H1 (cell line): Measurements from ENCODE around the gene COLEC11.

Source experiments
- E2F6 ChIP-seq: IDR thresholded peaks from 2 replicates; pipeline ENCODE4 v1.6.1; 2012; ENCODE audit warnings: inconsistent platforms
- EP300 ChIP-seq, 2 experiments: IDR thresholded peaks; 1 replicate in 1 of 2; 2 replicates in 1 of 2; pipeline ENCODE4 v1.6.1; 2011 to 2012; ENCODE audit warnings: low read depth in 2 of 2, low read length in 2 of 2, mild to moderate bottlenecking in 2 of 2, borderline replicate concordance in 1 of 2, inconsistent platforms in 1 of 2, moderate library complexity in 1 of 2
- EZH2 ChIP-seq: fragments of 200-600 bp; sonication (generic); IDR thresholded peaks from 2 replicates; pipeline ENCODE4 v1.7.1; 2012; ENCODE audit warnings: low read depth, mild to moderate bottlenecking, moderate library complexity, low read length, inconsistent platforms; ENCODE audit not compliant: severe bottlenecking
- PHF8 ChIP-seq: fragments of 200-600 bp; sonication (generic); conservative IDR thresholded peaks from 2 replicates; pipeline ENCODE4 v1.7.1; 2012; ENCODE audit warnings: low read depth, mild to moderate bottlenecking, inconsistent platforms, low read length, moderate library complexity
- POLR2A ChIP-seq, 2 experiments: IDR thresholded peaks; 1 replicate in 1 of 2; 2 replicates in 1 of 2; pipeline ENCODE4 v1.6.1; 2011; ENCODE audit warnings: low read depth in 2 of 2, low read length in 2 of 2, mild to moderate bottlenecking in 2 of 2; ENCODE audit errors: control extremely low read depth in 1 of 2
- RAD21 ChIP-seq, 2 experiments: IDR thresholded peaks in 1 of 2; conservative IDR thresholded peaks in 1 of 2; 2 replicates each; pipeline ENCODE4 v1.6.1; 2011; ENCODE audit warnings: low read depth in 2 of 2, low read length in 2 of 2, improper control_type of control experiment in 1 of 2, inconsistent platforms in 1 of 2, mild to moderate bottlenecking in 1 of 2, moderate library complexity in 1 of 2
- RNF2 ChIP-seq: fragments of 200-900, 300-1000 bp; sonication (generic); IDR thresholded peaks from 2 replicates; pipeline ENCODE4 v1.7.1; 2016; ENCODE audit warnings: borderline replicate concordance, low read depth, mild to moderate bottlenecking, antibody characterized with exemption, low read length; ENCODE audit not compliant: poor library complexity, severe bottlenecking; ENCODE audit errors: missing control alignments
- RXRA ChIP-seq: IDR thresholded peaks from 2 replicates; pipeline ENCODE4 v1.6.1; 2011; ENCODE audit warnings: low read depth, mild to moderate bottlenecking, low read length, moderate library complexity; ENCODE audit not compliant: insufficient read depth
- TAF1 ChIP-seq: IDR thresholded peaks from 2 replicates; pipeline ENCODE4 v1.6.1; 2011; ENCODE audit warnings: mild to moderate bottlenecking, low read depth, low read length
- ZNF274 ChIP-seq: IDR thresholded peaks from 2 replicates; pipeline ENCODE4 v1.7.0; 2012; ENCODE audit warnings: low read length, borderline replicate concordance; ENCODE audit errors: extremely low read depth
- TF ChIP-seq, protein P1 (sequence below), 3 experiments: IDR thresholded peaks; 1 replicate in 2 of 3; 2 replicates in 1 of 3; pipeline versions ENCODE4 v1.5.1 to v1.6.1; 2011; ENCODE audit warnings: low read length in 3 of 3, mild to moderate bottlenecking in 3 of 3, inconsistent platforms in 2 of 3, low read depth in 1 of 3, moderate library complexity in 1 of 3; ENCODE audit not compliant: insufficient read depth in 1 of 3; ENCODE audit errors: control extremely low read depth in 1 of 3

- peak; percentile 86 to 89; a peak in 2 of 3 replicates for TF ChIP-seq POLR2A (IDR thresholded peaks at IDR 0.05; ENCODE audit: control extremely low read depth in 1 of 2, low read depth in 2 of 2, low read length in 2 of 2)
- TF ChIP-seq RNF2, result no peak
- no peak for TF ChIP-seq ZNF274
- TF ChIP-seq RXRA, result no peak
- TF ChIP-seq, protein P1, sequence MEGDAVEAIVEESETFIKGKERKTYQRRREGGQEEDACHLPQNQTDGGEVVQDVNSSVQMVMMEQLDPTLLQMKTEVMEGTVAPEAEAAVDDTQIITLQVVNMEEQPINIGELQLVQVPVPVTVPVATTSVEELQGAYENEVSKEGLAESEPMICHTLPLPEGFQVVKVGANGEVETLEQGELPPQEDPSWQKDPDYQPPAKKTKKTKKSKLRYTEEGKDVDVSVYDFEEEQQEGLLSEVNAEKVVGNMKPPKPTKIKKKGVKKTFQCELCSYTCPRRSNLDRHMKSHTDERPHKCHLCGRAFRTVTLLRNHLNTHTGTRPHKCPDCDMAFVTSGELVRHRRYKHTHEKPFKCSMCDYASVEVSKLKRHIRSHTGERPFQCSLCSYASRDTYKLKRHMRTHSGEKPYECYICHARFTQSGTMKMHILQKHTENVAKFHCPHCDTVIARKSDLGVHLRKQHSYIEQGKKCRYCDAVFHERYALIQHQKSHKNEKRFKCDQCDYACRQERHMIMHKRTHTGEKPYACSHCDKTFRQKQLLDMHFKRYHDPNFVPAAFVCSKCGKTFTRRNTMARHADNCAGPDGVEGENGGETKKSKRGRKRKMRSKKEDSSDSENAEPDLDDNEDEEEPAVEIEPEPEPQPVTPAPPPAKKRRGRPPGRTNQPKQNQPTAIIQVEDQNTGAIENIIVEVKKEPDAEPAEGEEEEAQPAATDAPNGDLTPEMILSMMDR (IDR thresholded peaks at IDR 0.05; ENCODE audit: control extremely low read depth in 1 of 3, insufficient read depth in 1 of 3, low read depth in 1 of 3, low read length in 3 of 3), result no peak
- TF ChIP-seq RAD21 (IDR thresholded peaks at IDR 0.05 in 1 of 2, conservative IDR thresholded peaks at IDR 0.05 in 1 of 2; ENCODE audit: low read depth in 2 of 2, low read length in 2 of 2), result no peak
- no peak for TF ChIP-seq EP300 (IDR thresholded peaks at IDR 0.05; ENCODE audit: borderline replicate concordance in 1 of 2, low read depth in 2 of 2, low read length in 2 of 2)
- TF ChIP-seq E2F6, result peak; percentile 61; the same call in 1 of the 2 replicates
- no peak; the same call in 1 of the 2 replicates for TF ChIP-seq PHF8
- TF ChIP-seq EZH2, result no peak
- peak; percentile 93 for TF ChIP-seq TAF1
Measured at GRCh38 chr2:3558205-3559014, 36.5 kb upstream of the COLEC11 start, which contains the start of gene RNASEH1.
